IPS-20b (cell line): ENCODE data around the gene FANCC.

ENCODE experiments used
- H3K27ac ChIP-seq: one replicate; pipeline ENCODE4 v1.5.1; 2013; ENCODE audit warnings: low read length
- H3K27me3 ChIP-seq: 2 replicates; pipeline ENCODE4 v1.6.1; 2013; ENCODE audit warnings: mild to moderate bottlenecking, low read length, inconsistent platforms; ENCODE audit not compliant: insufficient read depth
- H3K36me3 ChIP-seq: 2 replicates; pipeline ENCODE4 v1.6.1; 2013; ENCODE audit warnings: low read depth, mild to moderate bottlenecking, inconsistent platforms, low read length, moderate library complexity; ENCODE audit not compliant: insufficient read depth
- H3K4me1 ChIP-seq: 2 replicates; pipeline ENCODE4 v1.6.1; 2013; ENCODE audit warnings: mild to moderate bottlenecking, control low read depth, inconsistent platforms, low read length, moderate library complexity; ENCODE audit not compliant: insufficient read depth
- H3K4me3 ChIP-seq: 2 replicates; pipeline ENCODE4 v1.5.1; 2013; ENCODE audit warnings: mild to moderate bottlenecking, low read length, inconsistent platforms
- H3K9ac ChIP-seq: 2 replicates; pipeline ENCODE4 v1.6.1; 2013; ENCODE audit warnings: low read depth, mild to moderate bottlenecking, inconsistent platforms, low read length, moderate library complexity
- H3K9me3 ChIP-seq: 2 replicates; pipeline ENCODE4 v1.6.1; 2013; ENCODE audit warnings: mild to moderate bottlenecking, low read depth, low read length, inconsistent platforms; ENCODE audit not compliant: insufficient read depth

FANCC gene

GRCh38 chr9:95120781-95121370 lies 196.6 kb downstream of the FANCC start:
- Histone ChIP-seq H3K36me3 (no peaks in the 10 kb centered on the region), H3K4me1 (peaks cover 11% of the 10 kb centered on the region; the same call in 1 of the 2 replicates), H3K27me3 (no peaks in the 10 kb centered on the region), H3K27ac (no peak overlapping the region), H3K9me3 (no peaks in the 10 kb centered on the region), H3K4me3 (no peak overlapping the region), H3K9ac (no peak overlapping the region)

- Histone ChIP-seq H3K27ac (no peak overlapping the region), H3K4me1 (peaks cover 4% of the 10 kb centered on the region; the same call in 1 of the 2 replicates), H3K36me3 (no peaks in the 10 kb centered on the region), H3K9ac (no peak overlapping the region), H3K9me3 (no peaks in the 10 kb centered on the region), H3K27me3 (no peaks in the 10 kb centered on the region), H3K4me3 (no peak overlapping the region)
Measured at GRCh38 chr9:95118596-95118995, 198.9 kb downstream of the FANCC start.

DNA sequence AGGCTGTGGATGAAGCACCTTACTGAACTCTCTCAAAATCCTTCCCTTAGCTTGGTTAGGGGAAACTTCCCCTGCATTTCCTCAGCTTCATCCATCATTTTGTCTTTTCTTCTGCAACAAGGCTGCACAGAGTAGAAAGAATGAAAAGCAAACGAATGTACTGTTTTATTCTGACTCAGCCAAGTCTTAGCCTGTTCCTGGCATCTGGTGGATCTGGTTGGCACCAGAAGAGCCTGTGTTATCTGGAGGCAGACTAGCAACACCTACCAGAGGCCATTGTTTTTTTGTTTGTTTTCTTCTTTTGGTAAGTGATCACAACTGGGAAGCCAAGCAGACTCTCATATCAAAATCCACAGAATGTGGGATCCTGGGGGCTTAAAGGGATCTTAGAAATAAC lies 200.7 kb downstream of the FANCC start:
- Histone ChIP-seq H3K27me3 (no peaks in the 10 kb centered on the region), H3K4me1 (peaks cover 4% of the 10 kb centered on the region; the same call in 1 of the 2 replicates), H3K27ac (no peak overlapping the region), H3K4me3 (no peak overlapping the region), H3K36me3 (no peaks in the 10 kb centered on the region), H3K9ac (no peak overlapping the region), H3K9me3 (no peaks in the 10 kb centered on the region)

GRCh38 chr9:95116002-95116807 lies 201.3 kb downstream of the FANCC start:
- Histone ChIP-seq H3K9me3 (no peaks in the 10 kb centered on the region), H3K9ac (no peak overlapping the region), H3K27ac (no peak overlapping the region), H3K4me1 (peaks cover under 1% of the 10 kb centered on the region; the same call in 1 of the 2 replicates), H3K36me3 (no peaks in the 10 kb centered on the region), H3K4me3 (no peak overlapping the region), H3K27me3 (no peaks in the 10 kb centered on the region)

DNA sequence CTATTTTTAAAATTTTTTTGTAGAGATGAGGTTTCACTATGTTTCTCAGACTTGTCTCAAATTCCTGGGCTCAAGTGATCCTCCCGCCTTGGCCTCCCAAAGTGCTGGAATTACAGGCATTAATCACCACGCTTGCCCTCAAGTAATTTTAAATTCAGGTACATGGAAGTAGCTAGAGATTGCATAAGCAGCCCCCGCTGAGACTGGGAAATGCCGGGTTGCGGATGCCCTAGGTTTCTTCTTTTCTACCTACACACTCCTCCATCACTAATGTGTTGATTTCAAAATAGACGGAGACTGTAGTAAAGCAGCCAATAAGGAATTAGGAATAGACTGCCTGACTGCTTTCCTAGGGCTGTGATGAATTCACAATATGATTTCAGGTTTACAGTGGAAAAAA lies 202.4 kb downstream of the FANCC start:
- Histone ChIP-seq H3K27ac (no peak overlapping the region), H3K9me3 (no peaks in the 10 kb centered on the region)

GRCh38 chr9:95112436-95113280 lies 204.9 kb downstream of the FANCC start:
- no peak overlapping the region for H3K9ac ChIP-seq
- no peaks in the 10 kb centered on the region for H3K9me3 ChIP-seq
- no peak overlapping the region for H3K4me3 ChIP-seq
- H3K27me3 ChIP-seq: no peaks in the 10 kb centered on the region
- H3K4me1 ChIP-seq: no peaks in the 10 kb centered on the region
- H3K36me3 ChIP-seq: no peaks in the 10 kb centered on the region
- H3K27ac ChIP-seq: no peak overlapping the region

More for the DNA sequence above, 202.4 kb downstream of the FANCC start:
- no peak overlapping the region for H3K9ac ChIP-seq
- no peak overlapping the region for H3K4me3 ChIP-seq
- no peaks in the 10 kb centered on the region for H3K36me3 ChIP-seq
- H3K4me1 ChIP-seq: no peaks in the 10 kb centered on the region
- H3K27me3 ChIP-seq: no peaks in the 10 kb centered on the region

DNA sequence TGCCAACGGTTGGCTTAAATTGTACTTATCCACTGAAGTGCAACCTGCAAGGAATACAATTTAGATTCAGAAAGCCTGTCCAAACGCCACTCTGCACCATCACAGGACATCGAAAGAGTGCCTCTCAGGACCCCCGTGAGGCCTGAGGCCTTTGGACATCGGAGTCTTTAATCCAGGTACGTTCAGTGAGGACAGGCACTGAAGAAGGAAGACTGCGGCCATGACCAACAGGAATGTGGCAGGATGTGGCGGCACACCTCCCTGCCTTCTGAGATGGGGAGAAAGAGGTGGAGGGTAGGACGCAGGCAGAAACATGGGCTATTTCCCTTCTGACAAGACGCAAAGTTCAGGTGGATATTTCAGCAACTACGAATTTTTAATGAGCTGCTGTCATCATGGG lies 205.8 kb downstream of the FANCC start:
- Histone ChIP-seq H3K36me3 (no peaks in the 10 kb centered on the region), H3K27me3 (no peaks in the 10 kb centered on the region), H3K9ac (no peak overlapping the region), H3K9me3 (no peaks in the 10 kb centered on the region), H3K27ac (no peak overlapping the region), H3K4me1 (no peaks in the 10 kb centered on the region), H3K4me3 (no peak overlapping the region)

- Histone ChIP-seq H3K36me3 (no peaks in the 10 kb centered on the region), H3K4me1 (no peaks in the 10 kb centered on the region), H3K27ac (no peak overlapping the region), H3K4me3 (no peak overlapping the region), H3K9me3 (no peaks in the 10 kb centered on the region), H3K9ac (no peak overlapping the region), H3K27me3 (no peaks in the 10 kb centered on the region)
Measured at GRCh38 chr9:95110921-95111525, 206.5 kb downstream of the FANCC start.

DNA sequence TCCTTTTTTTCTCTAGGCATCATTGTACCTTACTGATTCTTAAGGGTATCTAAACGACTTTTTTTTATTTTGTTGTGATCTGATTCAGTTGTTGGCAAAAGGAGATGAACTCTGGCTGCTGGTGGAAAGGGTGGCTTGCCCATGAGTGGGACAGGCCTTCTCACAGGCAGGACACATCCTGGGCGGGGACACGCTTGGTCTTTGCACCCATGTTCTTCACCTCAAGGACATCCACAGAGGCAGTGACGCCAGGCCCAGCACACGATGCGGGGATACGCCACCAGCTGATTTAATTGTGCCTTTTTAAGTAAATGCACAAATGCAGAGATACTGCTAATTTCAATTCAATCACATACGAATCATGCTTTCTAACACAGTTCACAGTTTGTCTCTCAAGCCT lies 208.1 kb downstream of the FANCC start:
- no peak overlapping the region for H3K9ac ChIP-seq
- no peaks in the 10 kb centered on the region for H3K4me1 ChIP-seq
- H3K27me3 ChIP-seq: no peaks in the 10 kb centered on the region
- no peaks in the 10 kb centered on the region for H3K9me3 ChIP-seq
- no peaks in the 10 kb centered on the region for H3K36me3 ChIP-seq
- no peak overlapping the region for H3K4me3 ChIP-seq
- H3K27ac ChIP-seq: no peak overlapping the region

DNA sequence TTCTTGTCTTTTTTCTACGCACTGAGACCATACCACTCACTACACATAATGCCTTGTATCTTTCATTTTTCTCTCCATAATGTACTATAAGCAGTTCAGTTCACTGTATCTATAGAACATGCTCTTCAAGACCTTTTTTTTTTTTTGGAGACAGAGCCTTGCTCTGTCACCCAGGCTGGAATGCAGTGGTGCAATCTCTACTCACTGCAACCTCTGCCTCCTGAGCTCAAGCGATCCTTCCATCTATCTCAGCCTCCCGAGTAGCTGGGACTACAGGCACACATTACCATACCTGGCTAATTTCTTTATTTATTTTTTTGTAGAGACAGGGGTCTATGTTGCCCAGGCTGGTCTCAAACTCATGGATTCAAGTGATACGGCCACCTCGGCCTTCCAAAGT lies 208.7 kb downstream of the FANCC start:
- Histone ChIP-seq H3K4me3 (no peak overlapping the region), H3K36me3 (no peaks in the 10 kb centered on the region), H3K27ac (no peak overlapping the region), H3K9ac (no peak overlapping the region), H3K4me1 (no peaks in the 10 kb centered on the region), H3K27me3 (no peaks in the 10 kb centered on the region), H3K9me3 (no peaks in the 10 kb centered on the region)

DNA sequence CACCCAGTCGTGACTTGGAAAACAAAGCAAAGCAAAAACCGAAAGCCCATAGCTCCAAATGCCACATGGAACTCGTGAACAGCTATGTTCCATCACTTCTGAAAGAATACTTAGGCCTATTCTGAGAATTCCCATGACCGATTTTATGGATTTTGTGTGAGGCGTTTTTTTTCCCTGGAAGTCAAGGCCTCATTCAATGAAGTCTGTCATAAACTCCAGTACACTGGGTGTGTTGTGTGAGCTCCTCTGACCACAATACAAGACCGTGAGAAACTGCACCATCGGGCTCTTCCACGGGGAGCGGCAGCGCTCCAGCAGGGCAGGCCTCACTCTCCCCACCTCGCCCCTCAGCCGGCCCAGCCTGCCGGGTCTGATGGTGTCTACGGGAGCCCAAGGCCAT lies 209.5 kb downstream of the FANCC start:
- H3K27me3 ChIP-seq: no peaks in the 10 kb centered on the region
- no peak overlapping the region for H3K4me3 ChIP-seq
- no peaks in the 10 kb centered on the region for H3K36me3 ChIP-seq

More for the DNA sequence above, 209.5 kb downstream of the FANCC start:
- Histone ChIP-seq H3K9me3 (no peaks in the 10 kb centered on the region), H3K4me1 (no peaks in the 10 kb centered on the region; the same call in 1 of the 2 replicates), H3K27ac (no peak overlapping the region), H3K9ac (no peak overlapping the region)
